ENCODE measurements around the gene ZBTB39. TPM values are rescaled to one million over a fixed set of nuclear protein-coding genes. Genes with fewer than 3 reads are reported as not detected.

The ZBTB39 gene
- total RNA-seq, 1 experiment from 2014 or later, result 5.8 TPM

- ATAC-seq (no peak), DNase-seq (ENCODE audit: low read depth, low spot score) (no peak)
- Histone ChIP-seq H3K4me3 (ENCODE audit: low read depth in 2 of 2, low read length in 2 of 2) (no peak overlapping the region), H3K27me3 (ENCODE audit: control insufficient read depth, insufficient read depth, low read length) (no peaks in the 10 kb centered on the region), H3K9me3 (ENCODE audit: control insufficient read depth, insufficient read depth, low read depth, low read length) (no peaks in the 10 kb centered on the region), H3K27ac (ENCODE audit: low read length) (no peak overlapping the region), H3K36me3 (ENCODE audit: control insufficient read depth, insufficient read depth, low read length) (peaks cover 3% of the 10 kb centered on the region; the same call in 1 of the 2 replicates), H3K4me1 (ENCODE audit: control insufficient read depth, insufficient read depth, low read length) (peaks cover 6% of the 10 kb centered on the region)
- ChIA-PET POLR2A (no interaction called here), CTCF (no interaction called here)
- no TSS peak for BruUV-seq (replicated peaks)
- no peak for TF ChIP-seq CTCF (IDR thresholded peaks at IDR 0.05)
- TF ChIP-seq TCF7L2 (IDR thresholded peaks at IDR 0.05; ENCODE audit: low read depth, low read length), result no peak
- TF ChIP-seq SIN3A (IDR thresholded peaks at IDR 0.05; ENCODE audit: borderline replicate concordance, insufficient read depth, low read depth, low read length), result no peak
- TF ChIP-seq, protein P1, sequence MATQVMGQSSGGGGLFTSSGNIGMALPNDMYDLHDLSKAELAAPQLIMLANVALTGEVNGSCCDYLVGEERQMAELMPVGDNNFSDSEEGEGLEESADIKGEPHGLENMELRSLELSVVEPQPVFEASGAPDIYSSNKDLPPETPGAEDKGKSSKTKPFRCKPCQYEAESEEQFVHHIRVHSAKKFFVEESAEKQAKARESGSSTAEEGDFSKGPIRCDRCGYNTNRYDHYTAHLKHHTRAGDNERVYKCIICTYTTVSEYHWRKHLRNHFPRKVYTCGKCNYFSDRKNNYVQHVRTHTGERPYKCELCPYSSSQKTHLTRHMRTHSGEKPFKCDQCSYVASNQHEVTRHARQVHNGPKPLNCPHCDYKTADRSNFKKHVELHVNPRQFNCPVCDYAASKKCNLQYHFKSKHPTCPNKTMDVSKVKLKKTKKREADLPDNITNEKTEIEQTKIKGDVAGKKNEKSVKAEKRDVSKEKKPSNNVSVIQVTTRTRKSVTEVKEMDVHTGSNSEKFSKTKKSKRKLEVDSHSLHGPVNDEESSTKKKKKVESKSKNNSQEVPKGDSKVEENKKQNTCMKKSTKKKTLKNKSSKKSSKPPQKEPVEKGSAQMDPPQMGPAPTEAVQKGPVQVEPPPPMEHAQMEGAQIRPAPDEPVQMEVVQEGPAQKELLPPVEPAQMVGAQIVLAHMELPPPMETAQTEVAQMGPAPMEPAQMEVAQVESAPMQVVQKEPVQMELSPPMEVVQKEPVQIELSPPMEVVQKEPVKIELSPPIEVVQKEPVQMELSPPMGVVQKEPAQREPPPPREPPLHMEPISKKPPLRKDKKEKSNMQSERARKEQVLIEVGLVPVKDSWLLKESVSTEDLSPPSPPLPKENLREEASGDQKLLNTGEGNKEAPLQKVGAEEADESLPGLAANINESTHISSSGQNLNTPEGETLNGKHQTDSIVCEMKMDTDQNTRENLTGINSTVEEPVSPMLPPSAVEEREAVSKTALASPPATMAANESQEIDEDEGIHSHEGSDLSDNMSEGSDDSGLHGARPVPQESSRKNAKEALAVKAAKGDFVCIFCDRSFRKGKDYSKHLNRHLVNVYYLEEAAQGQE (IDR thresholded peaks at IDR 0.05; ENCODE audit: insufficient read depth in 1 of 2, low read depth in 2 of 2, low read length in 1 of 2), result no peak
- no peak for TF ChIP-seq POLR2AphosphoS5 (IDR thresholded peaks at IDR 0.05; ENCODE audit: low read depth, low read length)
- in situ Hi-C loops (cut with HindIII; ENCODE audit: low pct_unique_long_range_greater_than_20kb, low sequenced_read_pairs) (no loop called here), intact Hi-C loops (cut with micrococcal nuclease; ENCODE audit: unreplicated experiment) (loop anchor here (5.0 kb wide), 1 partner anchor 241 kb away; the partner anchor contains the start of gene HSD17B6)
These were observed 3.0 kb downstream of the ZBTB39 start for GRCh38 chr12:57003395-57003794.

DNA sequence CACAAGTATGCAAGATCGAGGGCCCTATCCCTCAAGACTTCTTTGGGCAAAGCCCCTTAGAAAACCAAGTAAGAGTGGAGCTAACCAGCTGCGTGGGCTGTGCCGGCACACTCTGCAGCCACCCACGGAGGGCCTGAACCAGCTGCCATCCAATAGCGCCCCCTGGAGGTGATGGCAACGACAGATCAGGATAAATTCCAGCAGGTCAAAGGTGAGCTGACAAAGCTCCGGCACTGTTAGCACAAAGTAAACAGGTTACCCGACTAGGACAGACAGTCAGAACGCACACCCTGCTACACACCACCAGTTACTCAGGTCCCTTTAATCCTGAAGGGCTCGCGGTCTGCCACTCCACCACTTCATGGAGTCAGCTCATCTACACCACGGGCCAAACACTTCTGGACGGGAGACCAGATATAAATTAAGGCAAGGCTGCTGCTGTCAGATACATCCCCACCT lies 4.9 kb downstream of the ZBTB39 start:
- Histone ChIP-seq H3K27ac (ENCODE audit: low read length) (no peak overlapping the region), H3K4me3 (ENCODE audit: low read depth in 2 of 2, low read length in 2 of 2) (no peak overlapping the region), H3K27me3 (ENCODE audit: control insufficient read depth, insufficient read depth, low read length) (no peaks in the 10 kb centered on the region), H3K9me3 (ENCODE audit: control insufficient read depth, insufficient read depth, low read depth, low read length) (no peaks in the 10 kb centered on the region), H3K36me3 (ENCODE audit: control insufficient read depth, insufficient read depth, low read length) (peaks cover 3% of the 10 kb centered on the region; the same call in 1 of the 2 replicates), H3K4me1 (ENCODE audit: control insufficient read depth, insufficient read depth, low read length) (no peaks in the 10 kb centered on the region; the same call in 1 of the 2 replicates)
- TF ChIP-seq SIN3A (IDR thresholded peaks at IDR 0.05; ENCODE audit: borderline replicate concordance, insufficient read depth, low read depth, low read length) (no peak), CTCF (IDR thresholded peaks at IDR 0.05) (peak; percentile 87), TCF7L2 (IDR thresholded peaks at IDR 0.05; ENCODE audit: low read depth, low read length) (no peak), POLR2AphosphoS5 (IDR thresholded peaks at IDR 0.05; ENCODE audit: low read depth, low read length) (no peak)
- TF ChIP-seq, protein P1 (IDR thresholded peaks at IDR 0.05; ENCODE audit: insufficient read depth in 1 of 2, low read depth in 2 of 2, low read length in 1 of 2), result no peak
- CTCF ChIA-PET, result interaction anchor here (0.6 kb wide), 4 partner anchors 248 to 545 kb away, joined by 3 to 8 read pairs (median 4); no protein-coding TSS in a partner anchor
- ATAC-seq (peak; percentile 42; the same call in 1 of the 2 replicates), DNase-seq (ENCODE audit: low read depth, low spot score) (peak; percentile 28)
- in situ Hi-C loops (cut with HindIII; ENCODE audit: low pct_unique_long_range_greater_than_20kb, low sequenced_read_pairs) (no loop called here), intact Hi-C loops (cut with micrococcal nuclease; ENCODE audit: unreplicated experiment) (loop anchor here (5.0 kb wide), 1 partner anchor 239 kb away; the partner anchor contains the start of gene HSD17B6)
- no TSS peak for BruUV-seq (replicated peaks)
- POLR2A ChIA-PET, result no interaction called here
